PC-9 (cell line): ENCODE results near the gene MACROD2. TPM values are rescaled to one million over a fixed set of nuclear protein-coding genes. Genes with fewer than 3 reads are reported as not detected.

Experiments
- BruUV-seq: library from RNA; stranded (reverse); fragments of 400-500 nt; replicated peaks from 2 replicates; lab custom pipeline; 2021; lab: Mats Ljungman, UMichigan
- CTCF ChIA-PET: fragments of 300-600 bp; sonication (Branson Sonifier 250); formaldehyde crosslinking; loops from one replicate; lab custom pipeline; 2022; ENCODE audit warnings: antibody characterized with exemption; lab: Charles Lee
- POLR2A ChIA-PET: fragments of 300-600 bp; sonication (Branson Sonifier 250); formaldehyde crosslinking; loops from one replicate; lab custom pipeline; 2022; ENCODE audit warnings: antibody characterized with exemption; ENCODE audit not compliant: unreplicated experiment; lab: Charles Lee
- DNase-seq, 2 experiments: peaks; one replicate each; pipeline versions ENCODE4 v3.0.0 to v3.0.0-alpha.2; 2015 to 2022; ENCODE audit warnings: mixed read lengths in 1 of 2
- H2AFZ ChIP-seq: fragments of 200-600 bp; sonication (generic); 2 replicates; pipeline ENCODE4 v1.8.1; 2017; ENCODE audit warnings: antibody characterized with exemption
- H3F3A ChIP-seq: fragments of 200-600 bp; sonication (generic); 2 replicates; pipeline ENCODE4 v1.8.1; 2017; ENCODE audit warnings: antibody characterized with exemption, mild to moderate bottlenecking, low read depth; ENCODE audit not compliant: insufficient read depth
- H3K27ac ChIP-seq: fragments of 200-600 bp; sonication (generic); 2 replicates; pipeline ENCODE4 v1.6.1; 2016; ENCODE audit warnings: mixed run types
- H3K27me3 ChIP-seq: fragments of 200-600 bp; sonication (generic); 2 replicates; pipeline ENCODE4 v1.6.1; 2016; ENCODE audit warnings: low read depth, mixed run types; ENCODE audit not compliant: insufficient read depth
- H3K36me3 ChIP-seq: fragments of 200-600 bp; sonication (generic); 2 replicates; pipeline ENCODE4 v1.6.1; 2016; ENCODE audit warnings: low read depth, mixed run types
- H3K4me1 ChIP-seq: fragments of 200-600 bp; sonication (generic); replicated peaks from 2 replicates; pipeline ENCODE4 v1.6.1; 2016; ENCODE audit warnings: mixed run types; ENCODE audit not compliant: insufficient read depth
- H3K4me2 ChIP-seq: fragments of 200-600 bp; sonication (generic); 2 replicates; pipeline ENCODE4 v1.6.1; 2017; ENCODE audit warnings: mixed run types
- H3K4me3 ChIP-seq: fragments of 200-600 bp; sonication (generic); 2 replicates; pipeline ENCODE4 v1.6.1; 2016; ENCODE audit warnings: mixed run types
- H3K79me2 ChIP-seq: fragments of 200-600 bp; sonication (generic); 2 replicates; pipeline ENCODE4 v1.6.1; 2017; ENCODE audit warnings: low read depth, mixed run types
- H3K9me2 ChIP-seq: fragments of 200-600 bp; sonication (generic); 2 replicates; pipeline ENCODE4 v1.8.1; 2017; ENCODE audit warnings: mild to moderate bottlenecking; ENCODE audit not compliant: insufficient read depth
- H3K9me3 ChIP-seq: fragments of 200-600 bp; sonication (generic); 2 replicates; pipeline ENCODE4 v1.8.1; 2016; ENCODE audit warnings: low read depth; ENCODE audit not compliant: insufficient read depth
- H4K20me1 ChIP-seq: fragments of 200-600 bp; sonication (generic); 2 replicates; pipeline ENCODE4 v1.8.1; 2017; ENCODE audit not compliant: insufficient read depth
- CTCF ChIP-seq: fragments of 200-600 bp; sonication (generic); conservative IDR thresholded peaks from 2 replicates; pipeline ENCODE4 v1.6.1; 2017; ENCODE audit warnings: mixed run types, antibody characterized with exemption, mild to moderate bottlenecking, moderate library complexity
- EZH2 ChIP-seq: fragments of 200-600 bp; sonication (generic); IDR thresholded peaks from 2 replicates; pipeline ENCODE4 v1.8.0; 2017; ENCODE audit warnings: antibody characterized with exemption, low read depth
- intact Hi-C: fragments of 100-400 bp; cut with micrococcal nuclease; formaldehyde crosslinking; loops from one replicate; pipeline ENCODE4 v1.10.0; 2022; ENCODE audit not compliant: unreplicated experiment
- total RNA-seq: library from RNA; stranded (reverse); gene quantifications from 2 replicates; pipeline ENCODE4 v1.2.3, GENCODE V29; 2021

Gene MACROD2
- total RNA-seq, 1 experiment from 2014 or later: 11.4 TPM

- no peak overlapping the region for H3K4me3 ChIP-seq
- no peak overlapping the region for H3K4me2 ChIP-seq
- H3K27ac ChIP-seq: no peak overlapping the region
- ChIA-PET POLR2A (no interaction called here), CTCF (no interaction called here)
- no peaks in the 10 kb centered on the region for H3K9me3 ChIP-seq
- no peaks in the 10 kb centered on the region for H3K9me2 ChIP-seq
- no peaks in the 10 kb centered on the region for H3K4me1 ChIP-seq
- DNase-seq: no peak
- no peak for TF ChIP-seq CTCF
- TF ChIP-seq EZH2: no peak
- H3K27me3 ChIP-seq: no peaks in the 10 kb centered on the region
- no peaks in the 10 kb centered on the region for H3K79me2 ChIP-seq
- no peak overlapping the region for H2AFZ ChIP-seq
- H3F3A ChIP-seq: no peaks in the 10 kb centered on the region
- intact Hi-C loops: no loop called here
- BruUV-seq: no TSS peak
- H4K20me1 ChIP-seq: no peaks in the 10 kb centered on the region
- H3K36me3 ChIP-seq: no peaks in the 10 kb centered on the region
Measured at GRCh38 chr20:15461938-15462337, 1466.6 kb downstream of the MACROD2 start.

GRCh38 chr20:15475483-15475882, 1480.2 kb downstream of the MACROD2 start:
- CTCF ChIA-PET: no interaction called here
- no peaks in the 10 kb centered on the region for H3K79me2 ChIP-seq
- no peaks in the 10 kb centered on the region for H3F3A ChIP-seq
- no peaks in the 10 kb centered on the region for H3K9me2 ChIP-seq
- intact Hi-C loops: no loop called here
- H3K9me3 ChIP-seq: no peaks in the 10 kb centered on the region
- POLR2A ChIA-PET: no interaction called here
- H3K27me3 ChIP-seq: no peaks in the 10 kb centered on the region
- TF ChIP-seq EZH2: no peak
- TF ChIP-seq CTCF: no peak
- no peaks in the 10 kb centered on the region for H3K4me1 ChIP-seq
- no peak overlapping the region for H3K27ac ChIP-seq
- H2AFZ ChIP-seq: no peak overlapping the region
- peak in 1 of 2 experiments; percentile 31 for DNase-seq
- H3K4me3 ChIP-seq: no peak overlapping the region
- no peaks in the 10 kb centered on the region for H4K20me1 ChIP-seq
- H3K36me3 ChIP-seq: no peaks in the 10 kb centered on the region
- BruUV-seq: no TSS peak
- no peak overlapping the region for H3K4me2 ChIP-seq

- no TSS peak for BruUV-seq
- ChIA-PET CTCF (no interaction called here), POLR2A (no interaction called here)
- Histone ChIP-seq H3K27ac (no peak overlapping the region), H3F3A (no peaks in the 10 kb centered on the region), H3K9me2 (no peaks in the 10 kb centered on the region), H3K79me2 (no peaks in the 10 kb centered on the region), H4K20me1 (no peaks in the 10 kb centered on the region), H2AFZ (no peak overlapping the region), H3K4me3 (no peak overlapping the region), H3K27me3 (no peaks in the 10 kb centered on the region), H3K4me1 (no peaks in the 10 kb centered on the region), H3K9me3 (no peaks in the 10 kb centered on the region), H3K36me3 (no peaks in the 10 kb centered on the region), H3K4me2 (no peak overlapping the region)
- no peak for TF ChIP-seq CTCF
- TF ChIP-seq EZH2: no peak
- DNase-seq: no peak
- intact Hi-C loops: no loop called here
Measured at GRCh38 chr20:15476186-15476585, 1480.9 kb downstream of the MACROD2 start.
